Bronchial epithelial cell (primary cell): ENCODE measurements around the gene GNG10. TPM values are rescaled to one million over a fixed set of nuclear protein-coding genes. Genes with fewer than 3 reads are reported as not detected.
"Not testable (repeated sequence)": the region's sequence is repeated elsewhere in the genome, so short reads cannot be mapped to it uniquely, and the experiment has no call there.

Experiments used
- DNase-seq: peaks from one replicate; pipeline ENCODE4 v3.0.0-alpha.2; 2010; ENCODE audit warnings: low read depth
- FAIRE-seq: peaks from 2 replicates; lab custom pipeline; 2011; peaks lifted over from hg19 to GRCh38; lab: Jason Lieb, UNC
- H3K27me3 ChIP-seq: 2 replicates; pipeline ENCODE4 v1.5.1; 2011; ENCODE audit warnings: low read length; ENCODE audit not compliant: control insufficient read depth, insufficient read depth
- H3K36me3 ChIP-seq: 2 replicates; pipeline ENCODE4 v1.5.1; 2011; ENCODE audit warnings: low read length; ENCODE audit not compliant: control insufficient read depth, insufficient read depth
- H3K4me3 ChIP-seq: 2 replicates; pipeline ENCODE4 v1.5.1; 2011; ENCODE audit warnings: mild to moderate bottlenecking, low read depth, low read length, control low read depth
- CTCF ChIP-seq: IDR thresholded peaks from 2 replicates; pipeline ENCODE4 v1.5.1; 2011; ENCODE audit warnings: mild to moderate bottlenecking, moderate library complexity, low read length, control low read depth, inconsistent platforms; ENCODE audit not compliant: insufficient read depth, severe bottlenecking
- total RNA-seq: library from RNA; depleted of rRNA; stranded (reverse); fragments of >200 nt; gene quantifications from 2 replicates; pipeline ENCODE4 v1.2.1, GENCODE V29; 2014

Gene GNG10
- total RNA-seq, 1 donor from 2014 or later = 78.7 TPM

- TF ChIP-seq CTCF = no peak
- FAIRE-seq (no peak), DNase-seq (no peak)
- Histone ChIP-seq H3K36me3 (peaks cover 1% of the 10 kb centered on the region), H3K27me3 (no peaks in the 10 kb centered on the region), H3K4me3 (no peak overlapping the region)
These were observed 6.7 kb downstream of the GNG10 start for GRCh38 chr9:111668026-111668573.

GRCh38 chr9:111668601-111669000 is 7.2 kb downstream of the GNG10 start:
- not testable (repeated sequence) for DNase-seq, FAIRE-seq, H3K27me3 ChIP-seq, H3K36me3 ChIP-seq, H3K4me3 ChIP-seq

GRCh38 chr9:111674319-111674718 is 12.9 kb downstream of the GNG10 start:
- H3K4me3 ChIP-seq = no peak overlapping the region
- H3K27me3 ChIP-seq = no peaks in the 10 kb centered on the region
- FAIRE-seq = no peak
- no peak for DNase-seq
- H3K36me3 ChIP-seq = no peaks in the 10 kb centered on the region
- TF ChIP-seq CTCF = no peak

- no peak overlapping the region for H3K4me3 ChIP-seq
- H3K27me3 ChIP-seq = no peaks in the 10 kb centered on the region
- DNase-seq = no peak
- peaks cover 1% of the 10 kb centered on the region for H3K36me3 ChIP-seq
- FAIRE-seq = no peak
- TF ChIP-seq CTCF = no peak
These were observed 14.7 kb downstream of the GNG10 start for GRCh38 chr9:111676116-111676515.

- TF ChIP-seq CTCF = no peak
- DNase-seq (no peak), FAIRE-seq (peak; percentile 92)
- H3K36me3 ChIP-seq = peaks cover 1% of the 10 kb centered on the region
- H3K4me3 ChIP-seq = no peak overlapping the region
- H3K27me3 ChIP-seq = no peaks in the 10 kb centered on the region
These were observed 16.9 kb downstream of the GNG10 start for GRCh38 chr9:111678293-111678692.

GRCh38 chr9:111679199-111679598 is 17.8 kb downstream of the GNG10 start:
- DNase-seq (no peak), FAIRE-seq (no peak)
- no peaks in the 10 kb centered on the region for H3K27me3 ChIP-seq
- TF ChIP-seq CTCF = no peak
- peaks cover 1% of the 10 kb centered on the region for H3K36me3 ChIP-seq
- H3K4me3 ChIP-seq = no peak overlapping the region
